ENCODE data around the gene ECHS1. TPM values are rescaled to one million over a fixed set of nuclear protein-coding genes. Genes with fewer than 3 reads are reported as not detected.

Gene ECHS1
- polyA plus RNA-seq, 1 donor from 2014 or later: 117 TPM

DNA sequence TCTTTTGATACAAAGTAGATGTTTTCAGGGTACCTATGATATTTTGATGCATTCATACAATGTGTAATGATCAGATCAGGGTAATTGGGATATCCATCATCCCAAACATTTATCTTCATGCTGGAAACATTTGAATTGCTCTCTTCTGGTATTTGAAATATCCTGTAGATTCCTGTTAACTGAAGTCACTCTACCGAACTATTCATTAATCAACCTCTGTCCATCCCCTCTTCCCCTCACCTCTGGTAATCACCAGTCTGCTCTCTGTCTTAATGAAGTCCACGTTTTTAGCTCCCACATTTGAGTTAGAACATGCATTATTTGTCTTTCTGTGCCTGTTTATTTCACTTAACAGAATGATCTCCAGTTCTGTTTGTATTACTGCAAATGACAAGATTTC is 32.1 kb upstream of the ECHS1 start:
- Mint-ChIP-seq H3K36me3 (peaks cover 16% of the 10 kb centered on the region), H3K9me3 (peaks cover 0 to under 1% (median 0%) of the 10 kb centered on the region in 3 donors), H3K27ac (no peak overlapping the region), H3K4me1 (peaks cover 35 to 48% (median 41%) of the 10 kb centered on the region in 3 donors), H3K4me3 (peak overlapping the region in 1 of 4 donors; percentile 34), H3K27me3 (no peaks in the 10 kb centered on the region)

DNA sequence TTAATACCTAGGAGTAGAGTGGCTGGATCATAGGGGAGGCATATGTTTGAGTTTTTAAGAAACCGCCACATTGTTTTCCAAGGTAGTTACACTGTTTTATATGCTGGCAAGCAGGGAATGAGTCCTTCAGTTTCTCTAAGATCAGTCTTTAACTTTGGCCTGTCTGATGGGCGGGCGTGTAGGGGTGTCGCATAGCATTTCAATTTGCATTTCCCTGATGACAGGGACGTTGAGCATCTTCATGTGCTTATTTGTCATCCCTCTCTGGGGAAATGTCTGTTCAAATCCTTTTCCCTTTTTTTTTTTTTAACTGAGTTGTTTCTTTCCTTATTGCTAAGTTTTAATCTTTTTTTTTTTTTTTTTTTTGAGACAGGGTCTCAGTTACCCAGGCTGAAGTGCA is 30.6 kb upstream of the ECHS1 start:
- no peaks in the 10 kb centered on the region for H3K27me3 Mint-ChIP-seq
- no peak overlapping the region for H3K27ac Mint-ChIP-seq
- no peaks in the 10 kb centered on the region for H3K9me3 Mint-ChIP-seq
- H3K36me3 Mint-ChIP-seq: peaks cover 11% of the 10 kb centered on the region
- H3K4me3 Mint-ChIP-seq: no peak overlapping the region
- peaks cover 35 to 44% (median 40%) of the 10 kb centered on the region in 3 donors for H3K4me1 Mint-ChIP-seq

DNA sequence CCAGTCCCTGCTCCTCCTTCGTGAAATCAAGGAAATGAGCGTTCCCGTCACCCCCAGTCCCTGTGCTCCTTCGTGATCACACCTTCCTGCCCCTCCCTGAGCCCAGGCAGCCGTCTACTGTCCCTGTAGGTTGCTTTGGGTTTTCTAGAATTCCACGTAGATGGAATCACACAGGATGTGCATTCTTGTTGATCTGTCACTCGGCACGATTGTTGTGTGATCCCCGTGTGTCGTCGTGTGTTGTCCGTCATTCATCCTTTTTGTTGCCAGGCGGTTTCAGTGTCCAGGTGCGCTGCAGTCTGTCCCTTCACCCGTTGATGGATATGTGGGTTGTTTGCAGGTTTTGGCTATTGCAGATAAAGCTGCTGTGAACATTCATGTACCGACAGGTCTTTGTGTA is 30.2 kb upstream of the ECHS1 start:
- Mint-ChIP-seq H3K9me3 (no peaks in the 10 kb centered on the region), H3K4me1 (peaks cover 31 to 44% (median 37%) of the 10 kb centered on the region in 3 donors), H3K4me3 (peak overlapping the region in 2 of 4 donors; percentile 56 to 63), H3K27me3 (no peaks in the 10 kb centered on the region), H3K27ac (no peak overlapping the region), H3K36me3 (peaks cover 9% of the 10 kb centered on the region)

DNA sequence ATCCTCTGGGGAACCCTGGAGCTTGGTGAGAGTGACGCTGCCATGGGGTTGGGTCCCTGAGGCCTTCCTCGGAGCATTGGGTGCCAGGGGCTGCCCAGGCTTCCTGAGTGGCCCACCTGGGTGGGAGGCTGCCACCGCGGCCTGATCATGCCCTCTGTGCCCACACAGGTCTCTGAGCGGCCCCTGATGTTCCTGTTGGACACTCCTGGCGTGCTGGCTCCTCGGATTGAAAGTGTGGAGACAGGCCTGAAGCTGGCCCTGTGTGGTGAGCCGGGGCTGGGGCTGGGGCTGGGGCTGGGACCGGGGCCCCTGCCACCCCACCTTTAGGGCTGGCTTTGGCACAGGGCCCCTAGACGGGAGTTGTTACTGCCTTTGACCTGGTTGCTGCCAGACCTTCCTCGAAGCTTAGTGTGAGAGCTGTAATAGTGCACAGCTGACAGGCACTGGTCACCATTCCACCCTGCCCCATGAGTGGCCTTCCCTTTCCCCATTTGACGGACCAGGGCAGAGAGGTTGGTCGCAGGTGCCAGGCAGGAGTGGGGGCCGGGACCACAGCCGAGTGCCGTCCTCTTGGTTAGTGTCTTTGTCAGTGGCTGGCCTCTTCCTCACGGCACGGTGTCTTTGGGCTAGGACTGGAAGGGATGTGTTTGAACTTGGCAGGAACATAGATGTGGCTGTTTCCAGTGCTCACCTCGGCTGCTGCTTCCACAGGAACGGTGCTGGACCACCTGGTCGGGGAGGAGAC is 29.0 kb upstream of the ECHS1 start:
- Mint-ChIP-seq H3K27ac (peak overlapping the region in 2 of 3 donors; percentile 45 to 70), H3K36me3 (peaks cover 6% of the 10 kb centered on the region)

DNA sequence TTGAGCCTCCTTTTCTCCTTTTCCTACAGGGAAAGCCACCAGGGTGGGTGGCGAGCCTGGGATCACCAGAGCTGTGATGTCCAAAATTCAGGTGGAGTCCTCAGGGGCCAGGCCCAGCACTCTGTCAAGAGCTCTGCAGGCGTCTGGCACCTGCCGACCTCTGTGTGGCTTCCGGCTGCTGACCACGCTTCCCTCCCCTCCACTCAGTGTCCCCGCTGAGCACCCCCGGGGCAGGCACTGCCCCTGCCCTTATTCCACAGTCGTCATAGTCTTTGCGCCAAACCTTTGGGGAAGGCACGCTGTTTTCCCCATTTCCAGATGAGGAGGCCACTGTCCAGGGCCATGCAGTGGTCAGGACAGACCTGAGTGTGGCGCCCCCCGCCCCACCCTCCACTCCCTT is 28.3 kb upstream of the ECHS1 start:
- Mint-ChIP-seq H3K4me3 (peak overlapping the region in 3 of 4 donors; percentile 63 to 85 (median 74)), H3K9me3 (no peaks in the 10 kb centered on the region), H3K36me3 (peaks cover 9% of the 10 kb centered on the region), H3K27me3 (no peaks in the 10 kb centered on the region), H3K27ac (peak overlapping the region; percentile 51 to 94 (median 57)), H3K4me1 (peaks cover 28 to 34% (median 28%) of the 10 kb centered on the region in 3 donors)

More for the DNA sequence above, 29.0 kb upstream of the ECHS1 start:
- Mint-ChIP-seq H3K9me3 (no peaks in the 10 kb centered on the region), H3K4me3 (peak overlapping the region in 2 of 4 donors; percentile 9 to 17), H3K4me1 (peaks cover 29 to 38% (median 33%) of the 10 kb centered on the region in 3 donors), H3K27me3 (no peaks in the 10 kb centered on the region)

DNA sequence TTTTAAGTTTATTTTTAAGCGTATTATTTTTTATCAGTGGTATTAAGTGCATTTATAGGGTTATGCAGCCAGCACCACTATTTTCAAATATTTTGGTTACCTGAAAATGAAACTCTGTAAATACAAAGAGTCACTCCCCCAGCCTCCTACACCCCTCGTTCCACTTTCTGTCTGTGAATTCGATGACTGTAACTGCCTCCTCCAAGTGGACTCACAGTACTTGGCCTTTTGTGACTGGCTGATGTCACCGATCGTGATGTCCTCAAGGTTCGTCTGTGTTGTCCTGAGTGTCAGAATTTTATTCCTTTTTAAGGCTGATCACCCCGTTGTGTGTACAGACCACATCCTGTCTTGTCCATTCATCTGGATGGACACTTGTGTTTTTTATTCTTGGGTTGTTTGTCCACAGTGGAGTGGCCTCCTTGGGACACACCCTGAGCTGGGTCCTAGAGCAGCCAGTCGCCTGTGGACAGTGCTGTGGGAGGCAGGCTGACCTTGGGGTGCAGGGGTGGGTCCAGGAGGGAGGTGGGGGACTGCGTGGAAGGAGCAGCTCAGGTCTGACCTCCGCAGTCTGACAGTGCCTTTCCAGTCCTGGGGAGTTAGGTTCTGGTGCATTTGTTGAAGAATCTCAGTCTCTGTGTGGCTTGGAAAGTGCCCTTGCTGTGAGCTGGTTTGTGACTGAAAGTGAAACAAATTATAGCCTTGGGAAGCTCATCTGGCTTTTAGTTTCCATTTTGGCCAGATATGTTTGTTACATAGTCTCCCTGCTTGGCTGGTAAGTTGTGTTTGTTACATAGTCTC is 27.7 kb upstream of the ECHS1 start:
- Mint-ChIP-seq H3K36me3 (peaks cover 9% of the 10 kb centered on the region), H3K27ac (peak overlapping the region; percentile 51 to 94 (median 57)), H3K4me3 (peak overlapping the region; percentile 63 to 85 (median 71)), H3K27me3 (no peaks in the 10 kb centered on the region), H3K9me3 (no peaks in the 10 kb centered on the region), H3K4me1 (peaks cover 24 to 31% (median 24%) of the 10 kb centered on the region in 3 donors)

DNA sequence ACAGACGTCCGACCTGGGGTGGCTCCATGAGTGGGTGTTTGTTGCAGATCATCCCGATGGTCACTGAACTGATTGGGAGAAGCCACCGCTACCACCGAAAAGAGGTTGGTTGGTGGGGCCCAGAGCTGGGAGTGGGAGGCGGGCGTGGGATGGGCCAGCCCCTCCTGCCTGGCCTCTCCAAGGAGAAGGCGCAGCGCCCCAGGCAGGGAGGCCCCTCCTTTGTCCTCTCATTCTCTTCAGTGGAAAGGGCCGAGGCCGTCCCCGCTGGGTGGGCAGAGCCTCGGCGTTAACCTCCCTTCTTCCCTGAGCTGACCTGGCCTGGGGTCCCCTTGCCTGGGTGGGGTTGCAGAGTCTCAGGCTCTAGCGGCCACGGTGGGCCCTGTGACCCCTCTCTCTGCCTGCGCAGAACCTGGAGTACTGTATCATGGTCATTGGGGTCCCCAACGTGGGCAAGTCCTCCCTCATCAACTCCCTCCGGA is 26.0 kb upstream of the ECHS1 start:
- no peaks in the 10 kb centered on the region for H3K9me3 Mint-ChIP-seq
- H3K27ac Mint-ChIP-seq: no peak overlapping the region
- peaks cover 12% of the 10 kb centered on the region for H3K36me3 Mint-ChIP-seq
- peak overlapping the region in 1 of 4 donors; percentile 20 for H3K4me3 Mint-ChIP-seq
- H3K27me3 Mint-ChIP-seq: no peaks in the 10 kb centered on the region
- H3K4me1 Mint-ChIP-seq: peaks cover 22 to 28% (median 24%) of the 10 kb centered on the region in 3 donors

DNA sequence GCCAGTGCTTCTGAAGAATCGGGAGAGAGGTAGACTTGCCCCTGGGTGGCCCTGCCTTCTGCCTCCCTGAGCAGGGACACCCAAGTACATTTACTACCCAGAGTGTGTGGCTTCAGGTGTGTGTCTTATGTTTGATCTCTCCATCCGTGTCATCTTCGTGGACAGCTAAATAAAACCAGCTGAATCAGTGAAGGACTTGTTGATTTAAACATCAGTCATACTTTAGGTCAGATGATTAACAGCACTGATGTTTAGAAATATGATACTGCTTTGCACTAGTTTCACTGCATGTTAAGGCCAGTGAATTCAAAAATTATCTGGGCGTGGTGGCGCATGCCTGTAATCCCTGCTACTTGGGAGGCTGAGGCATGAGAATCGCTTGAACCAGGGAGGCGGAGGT is 24.8 kb upstream of the ECHS1 start:
- Mint-ChIP-seq H3K9me3 (no peaks in the 10 kb centered on the region), H3K27me3 (no peaks in the 10 kb centered on the region), H3K27ac (peak overlapping the region in 1 of 3 donors; percentile 13), H3K4me1 (peaks cover 25 to 28% (median 27%) of the 10 kb centered on the region in 3 donors), H3K36me3 (peaks cover 7% of the 10 kb centered on the region), H3K4me3 (peak overlapping the region in 1 of 4 donors; percentile 90)

DNA sequence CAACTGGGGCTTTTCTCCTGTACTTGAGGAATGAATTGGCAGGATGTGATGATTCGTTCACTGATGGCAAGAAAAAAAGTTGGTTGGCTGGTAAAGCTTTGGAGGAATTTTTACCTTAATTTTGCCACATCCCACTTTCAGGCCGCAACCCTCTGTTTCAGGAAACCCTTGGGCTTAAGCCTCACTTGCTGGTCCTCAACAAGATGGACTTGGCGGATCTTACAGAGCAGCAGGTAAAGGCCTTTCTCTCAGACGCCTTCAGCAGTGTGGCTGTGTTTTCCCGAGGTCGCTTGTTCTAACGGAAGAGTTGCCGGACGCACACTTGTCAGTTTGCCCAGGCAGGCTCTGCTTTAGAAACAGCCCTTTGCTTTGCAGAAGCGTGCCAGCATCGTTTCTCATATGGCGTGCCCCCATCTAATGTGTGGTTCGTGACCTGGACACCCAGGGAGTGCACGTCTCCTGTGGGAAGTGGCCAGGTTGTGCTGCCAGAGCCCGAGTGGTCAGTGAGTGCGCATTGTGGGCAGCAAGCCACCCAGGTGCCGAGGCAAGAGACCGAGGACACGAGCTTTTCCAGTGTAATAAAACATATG is 23.0 kb upstream of the ECHS1 start:
- H3K27ac Mint-ChIP-seq: peak overlapping the region in 2 of 3 donors; percentile 23 to 75
- H3K4me3 Mint-ChIP-seq: peak overlapping the region in 3 of 4 donors; percentile 15 to 90 (median 60)

DNA sequence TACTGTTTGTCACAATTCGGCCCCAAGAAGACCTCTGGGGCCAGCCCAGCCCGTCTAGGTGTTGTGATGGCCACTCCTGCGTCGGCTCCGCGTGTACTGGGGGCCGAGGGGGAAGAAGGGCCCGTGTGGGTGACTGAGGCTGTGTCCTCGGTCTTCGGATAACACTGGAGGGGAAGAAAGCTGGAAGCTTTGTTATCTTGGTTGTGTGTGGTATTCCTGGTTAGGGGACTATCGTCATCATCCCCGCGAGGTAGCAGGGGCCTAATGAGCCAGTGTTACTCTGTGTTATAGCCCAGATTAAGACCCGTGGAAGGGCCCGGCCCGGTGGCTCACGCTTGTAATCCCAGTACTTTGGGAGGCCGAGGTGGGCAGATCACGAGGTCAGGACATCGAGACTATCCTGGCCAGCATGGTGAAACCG is 21.7 kb upstream of the ECHS1 start:
- Mint-ChIP-seq H3K9me3 (no peaks in the 10 kb centered on the region), H3K27me3 (no peaks in the 10 kb centered on the region), H3K4me3 (peak overlapping the region; percentile 88 to 94 (median 90)), H3K36me3 (peaks cover 7% of the 10 kb centered on the region), H3K4me1 (peaks cover 27 to 34% (median 30%) of the 10 kb centered on the region in 3 donors), H3K27ac (peak overlapping the region; percentile 75 to 97 (median 87))

More for the DNA sequence above, 23.0 kb upstream of the ECHS1 start:
- H3K9me3 Mint-ChIP-seq: no peaks in the 10 kb centered on the region
- peaks cover 28 to 33% (median 30%) of the 10 kb centered on the region in 3 donors for H3K4me1 Mint-ChIP-seq
- peaks cover 7% of the 10 kb centered on the region for H3K36me3 Mint-ChIP-seq
- H3K27me3 Mint-ChIP-seq: no peaks in the 10 kb centered on the region

DNA sequence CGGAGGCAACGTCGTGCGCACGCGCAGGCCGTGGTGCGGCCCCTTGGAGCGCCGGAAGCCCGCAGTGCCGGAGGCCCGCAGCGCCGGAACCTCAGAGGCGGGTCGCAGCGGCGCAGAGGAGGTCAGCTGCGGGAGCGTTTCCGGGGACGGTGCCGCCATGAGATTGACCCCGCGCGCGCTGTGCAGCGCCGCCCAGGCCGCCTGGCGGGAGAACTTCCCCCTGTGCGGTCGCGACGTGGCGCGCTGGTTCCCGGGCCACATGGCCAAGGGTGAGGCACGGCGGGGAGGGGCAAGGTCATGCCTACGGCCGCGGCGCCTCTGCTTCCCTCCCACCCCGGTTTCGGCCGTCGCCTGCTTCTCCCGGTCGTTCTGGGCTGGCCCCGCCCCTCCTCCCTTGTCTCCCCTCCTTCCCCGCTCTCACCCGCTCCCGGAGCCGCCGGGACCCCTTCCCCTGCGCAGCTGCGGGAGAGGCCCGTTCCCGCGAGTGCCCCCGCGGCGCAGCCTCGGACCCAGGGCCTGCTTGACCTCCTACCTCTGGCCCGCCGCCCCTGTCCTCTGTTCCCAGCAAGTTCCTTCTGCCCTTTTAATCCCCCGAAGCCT is 21.0 kb upstream of the ECHS1 start, which contains the start of gene MTG1:
Gene MTG1 (plus strand): TSS at position 94 of the 600 bp plus-strand sequence. CDS start 64 bp downstream, at position 158.
- Mint-ChIP-seq H3K36me3 (peaks cover 7% of the 10 kb centered on the region), H3K4me1 (peaks cover 29 to 34% (median 30%) of the 10 kb centered on the region in 3 donors)

DNA sequence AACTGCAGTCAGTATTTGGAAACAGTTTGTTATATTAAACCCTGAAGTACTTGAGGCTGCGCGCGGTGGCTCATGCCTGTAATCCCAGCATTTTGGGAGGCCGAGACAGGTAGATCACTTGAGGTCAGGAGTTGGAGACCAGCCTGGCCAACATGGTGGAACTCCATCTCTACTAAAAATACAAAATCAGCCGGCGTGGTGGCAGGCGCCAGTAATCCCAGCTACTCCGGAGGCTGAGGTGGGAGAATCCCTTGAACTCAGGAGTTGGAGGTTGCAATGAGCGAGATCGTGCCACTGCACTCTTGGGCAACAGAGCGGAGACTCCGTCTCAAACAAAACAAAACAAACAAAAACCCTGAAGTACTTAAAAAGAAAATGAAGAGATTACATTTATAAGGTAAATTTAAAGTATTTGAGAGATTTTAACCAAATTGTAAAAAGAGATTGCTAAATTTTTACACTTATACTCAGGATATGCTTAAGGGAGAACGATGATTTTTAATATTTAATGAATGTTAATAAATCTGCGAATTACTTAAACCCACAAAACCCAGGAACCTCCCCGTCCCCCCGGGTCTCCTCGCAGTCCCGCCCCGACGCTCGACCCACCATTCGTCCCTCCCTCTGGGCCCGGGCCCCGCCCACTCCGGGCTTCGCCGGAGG is 20.4 kb upstream of the ECHS1 start:
- H3K27me3 Mint-ChIP-seq: no peaks in the 10 kb centered on the region
- no peaks in the 10 kb centered on the region for H3K9me3 Mint-ChIP-seq
- H3K4me1 Mint-ChIP-seq: peaks cover 33 to 36% (median 33%) of the 10 kb centered on the region in 3 donors
- H3K36me3 Mint-ChIP-seq: peaks cover 7% of the 10 kb centered on the region
- peak overlapping the region; percentile 88 to 94 (median 90) for H3K4me3 Mint-ChIP-seq
- peak overlapping the region; percentile 75 to 97 (median 77) for H3K27ac Mint-ChIP-seq

More for the DNA sequence above, 21.0 kb upstream of the ECHS1 start, which contains the start of gene MTG1:
- no peaks in the 10 kb centered on the region for H3K27me3 Mint-ChIP-seq
- H3K27ac Mint-ChIP-seq: peak within 1 kb of the TSS; percentile 75 to 97 (median 87)
- H3K9me3 Mint-ChIP-seq: no peaks in the 10 kb centered on the region
- H3K4me3 Mint-ChIP-seq: peak within 1 kb of the TSS; percentile 88 to 94 (median 90)

DNA sequence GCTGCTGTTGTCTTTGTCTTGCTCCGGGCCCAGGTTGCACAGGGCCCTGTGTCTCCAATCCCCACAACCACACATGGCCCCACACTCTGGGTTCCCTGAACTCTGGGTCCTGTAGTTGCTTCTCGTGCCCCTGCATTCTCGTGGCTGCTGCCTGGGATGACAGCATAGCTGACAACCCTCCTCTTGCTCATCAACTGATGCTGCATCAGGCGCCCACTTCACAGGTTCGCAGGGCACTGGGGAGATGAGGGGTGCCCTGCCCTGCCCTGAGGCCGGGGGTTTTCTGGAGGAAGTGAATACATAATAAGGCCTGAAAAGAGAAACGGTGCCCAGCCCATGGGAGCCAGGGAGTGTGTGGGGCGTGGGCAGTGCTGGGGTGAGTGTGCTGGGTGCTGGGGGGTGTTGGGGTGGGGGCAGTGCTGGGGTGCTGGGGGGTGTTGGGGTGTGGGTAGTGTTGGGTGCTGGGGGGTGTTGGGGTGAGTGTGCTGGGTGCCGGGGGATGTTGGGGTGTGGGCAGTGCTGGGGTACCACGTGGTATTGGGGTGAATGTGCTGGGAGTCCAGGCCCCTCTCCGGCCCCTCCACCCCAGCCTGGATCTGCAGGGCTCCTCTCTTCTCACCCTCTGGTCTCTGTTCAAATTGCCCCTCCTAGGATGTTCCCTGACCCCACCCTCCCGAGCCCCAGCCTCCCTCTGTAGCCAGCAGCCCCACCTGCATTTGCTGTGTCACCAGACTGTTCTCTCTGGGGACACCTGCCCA is 18.8 kb upstream of the ECHS1 start:
- H3K27me3 Mint-ChIP-seq: no peaks in the 10 kb centered on the region
- H3K27ac Mint-ChIP-seq: peak overlapping the region; percentile 81 to 93 (median 83)
- no peaks in the 10 kb centered on the region for H3K9me3 Mint-ChIP-seq
- H3K4me1 Mint-ChIP-seq: peaks cover 35 to 39% (median 39%) of the 10 kb centered on the region in 3 donors
- H3K36me3 Mint-ChIP-seq: peaks cover 4% of the 10 kb centered on the region
- H3K4me3 Mint-ChIP-seq: peak overlapping the region; percentile 38 to 93 (median 90)
